ENCODE data around the gene ST3GAL5.

The ST3GAL5 gene

GRCh38 chr2:85909005-85909404, 20.2 kb upstream of the ST3GAL5 start:
- H3K27ac ChIP-seq (ENCODE audit: low read length) = no peak overlapping the region
- no peak overlapping the region for H2AFZ ChIP-seq (ENCODE audit: low read length)
- no peaks in the 10 kb centered on the region for H3F3A ChIP-seq (ENCODE audit: insufficient read depth, low read length)
- H3K27me3 ChIP-seq (replicated peaks; ENCODE audit: insufficient read depth, low read length) = no peaks in the 10 kb centered on the region
- no peak for TF ChIP-seq EZH2 (optimal IDR thresholded peaks at IDR 0.05; ENCODE audit: low read depth, low read length)
- no peak for TF ChIP-seq CTCF (IDR thresholded peaks at IDR 0.05; ENCODE audit: low read length)
- TF ChIP-seq EZH2phosphoT487 (IDR thresholded peaks at IDR 0.05; ENCODE audit: low read length) = no peak
- H3K36me3 ChIP-seq (replicated peaks; ENCODE audit: insufficient read depth, low read length) = no peaks in the 10 kb centered on the region
- H3K79me2 ChIP-seq (ENCODE audit: low read length) = no peaks in the 10 kb centered on the region
- H3K4me1 ChIP-seq (ENCODE audit: low read length) = 0 out of 2 replicates have a peak, but pooled peaks cover 6% of the 10 kb centered on the region
- H3K9me2 ChIP-seq (replicated peaks; ENCODE audit: insufficient read depth, low read length) = no peaks in the 10 kb centered on the region
- DNase-seq = no peak
- no peaks in the 10 kb centered on the region for H3K9me3 ChIP-seq (replicated peaks; ENCODE audit: insufficient read depth, low read length)
- no peak overlapping the region for H3K4me2 ChIP-seq (ENCODE audit: low read depth, low read length)
- no peak overlapping the region for H3K4me3 ChIP-seq (ENCODE audit: low read length)
- no peak overlapping the region for H3K9ac ChIP-seq (ENCODE audit: low read length)
- no peaks in the 10 kb centered on the region for H4K20me1 ChIP-seq (ENCODE audit: insufficient read depth, low read length)

GRCh38 chr2:85908506-85908905, 19.7 kb upstream of the ST3GAL5 start:
- no peaks in the 10 kb centered on the region for H3K79me2 ChIP-seq (ENCODE audit: low read length)
- H3K9ac ChIP-seq (ENCODE audit: low read length) = no peak overlapping the region
- no peak overlapping the region for H2AFZ ChIP-seq (ENCODE audit: low read length)
- H3K4me1 ChIP-seq (ENCODE audit: low read length) = 0 out of 2 replicates have a peak, but pooled peaks cover 6% of the 10 kb centered on the region
- no peak overlapping the region for H3K4me2 ChIP-seq (ENCODE audit: low read depth, low read length)
- no peaks in the 10 kb centered on the region for H3K9me2 ChIP-seq (replicated peaks; ENCODE audit: insufficient read depth, low read length)
- TF ChIP-seq EZH2 (optimal IDR thresholded peaks at IDR 0.05; ENCODE audit: low read depth, low read length) = no peak
- TF ChIP-seq CTCF (IDR thresholded peaks at IDR 0.05; ENCODE audit: low read length) = no peak
- TF ChIP-seq EZH2phosphoT487 (IDR thresholded peaks at IDR 0.05; ENCODE audit: low read length) = no peak
- H3K36me3 ChIP-seq (replicated peaks; ENCODE audit: insufficient read depth, low read length) = no peaks in the 10 kb centered on the region
- H3K27ac ChIP-seq (ENCODE audit: low read length) = no peak overlapping the region
- no peak for DNase-seq
- H4K20me1 ChIP-seq (ENCODE audit: insufficient read depth, low read length) = no peaks in the 10 kb centered on the region
- H3K9me3 ChIP-seq (replicated peaks; ENCODE audit: insufficient read depth, low read length) = no peaks in the 10 kb centered on the region
- H3K4me3 ChIP-seq (ENCODE audit: low read length) = no peak overlapping the region
- no peaks in the 10 kb centered on the region for H3K27me3 ChIP-seq (replicated peaks; ENCODE audit: insufficient read depth, low read length)
- no peaks in the 10 kb centered on the region for H3F3A ChIP-seq (ENCODE audit: insufficient read depth, low read length)

GRCh38 chr2:85907671-85908157, 18.9 kb upstream of the ST3GAL5 start:
- no peak overlapping the region for H2AFZ ChIP-seq (ENCODE audit: low read length)
- TF ChIP-seq EZH2 (optimal IDR thresholded peaks at IDR 0.05; ENCODE audit: low read depth, low read length) (no peak), EZH2phosphoT487 (IDR thresholded peaks at IDR 0.05; ENCODE audit: low read length) (no peak), CTCF (IDR thresholded peaks at IDR 0.05; ENCODE audit: low read length) (no peak)
- no peaks in the 10 kb centered on the region for H3K9me3 ChIP-seq (replicated peaks; ENCODE audit: insufficient read depth, low read length)
- H3K4me3 ChIP-seq (ENCODE audit: low read length) = no peak overlapping the region
- no peak overlapping the region for H3K9ac ChIP-seq (ENCODE audit: low read length)
- no peaks in the 10 kb centered on the region for H3K79me2 ChIP-seq (ENCODE audit: low read length)
- H3K36me3 ChIP-seq (replicated peaks; ENCODE audit: insufficient read depth, low read length) = no peaks in the 10 kb centered on the region
- no peaks in the 10 kb centered on the region for H4K20me1 ChIP-seq (ENCODE audit: insufficient read depth, low read length)
- H3K9me2 ChIP-seq (replicated peaks; ENCODE audit: insufficient read depth, low read length) = no peaks in the 10 kb centered on the region
- H3K4me1 ChIP-seq (ENCODE audit: low read length) = 0 out of 2 replicates have a peak, but pooled peaks cover 6% of the 10 kb centered on the region
- H3F3A ChIP-seq (ENCODE audit: insufficient read depth, low read length) = no peaks in the 10 kb centered on the region
- DNase-seq = no peak
- H3K27me3 ChIP-seq (replicated peaks; ENCODE audit: insufficient read depth, low read length) = no peaks in the 10 kb centered on the region
- H3K27ac ChIP-seq (ENCODE audit: low read length) = no peak overlapping the region
- H3K4me2 ChIP-seq (ENCODE audit: low read depth, low read length) = no peak overlapping the region
